ENCODE results near the gene SZRD1. TPM values are rescaled to one million over a fixed set of nuclear protein-coding genes. Genes with fewer than 3 reads are reported as not detected.

SZRD1 gene
- total and polyA plus RNA-seq, 3 donors from 2014 or later, result 47.8 to 88.5 (median 57.9) TPM

- H3K9me3 ChIP-seq, result no peaks in the 10 kb centered on the region
- WGBS, 2 donors, result 82 to 84% methylated on average over 3 of the region's 3 CpGs
These were observed 63.6 kb downstream of the SZRD1 start for GRCh38 chr1:16430606-16431005.

GRCh38 chr1:16433030-16433429 is 66.0 kb downstream of the SZRD1 start:
- Histone ChIP-seq H3K36me3 (ENCODE audit: low read depth, missing control alignments) (no peaks in the 10 kb centered on the region), H3K9me3 (no peaks in the 10 kb centered on the region), H3K27me3 (no peaks in the 10 kb centered on the region), H3K4me3 (no peak overlapping the region), H3K4me1 (no peaks in the 10 kb centered on the region), H3K27ac (no peak overlapping the region)
- no peak for TF ChIP-seq POLR2A (IDR thresholded peaks at IDR 0.05)
- intact Hi-C loops (cut with DNase I; ENCODE audit: low total_unique reads), result no loop called here
- 74 to 78% methylated on average over 9 of the region's 9 CpGs for WGBS, 2 donors
- no peak for DNase-seq

More at GRCh38 chr1:16430606-16431005, 63.6 kb downstream of the SZRD1 start:
- Histone ChIP-seq H3K27me3 (no peaks in the 10 kb centered on the region), H3K36me3 (ENCODE audit: low read depth, missing control alignments) (no peaks in the 10 kb centered on the region), H3K27ac (no peak overlapping the region), H3K4me1 (no peaks in the 10 kb centered on the region), H3K4me3 (no peak overlapping the region)
- intact Hi-C loops (cut with DNase I; ENCODE audit: low total_unique reads), result no loop called here
- DNase-seq, result no peak
- TF ChIP-seq POLR2A (IDR thresholded peaks at IDR 0.05) (no peak), CTCF (IDR thresholded peaks at IDR 0.05) (no peak)

- no peaks in the 10 kb centered on the region for H3K9me3 ChIP-seq
- H3K27me3 ChIP-seq, result no peaks in the 10 kb centered on the region
- WGBS, 2 donors, result 93 to 94% methylated on average over 4 of the region's 4 CpGs
- TF ChIP-seq CTCF (IDR thresholded peaks at IDR 0.05) (no peak), POLR2A (IDR thresholded peaks at IDR 0.05) (no peak)
- no peaks in the 10 kb centered on the region for H3K36me3 ChIP-seq (ENCODE audit: low read depth, missing control alignments)
- H3K4me1 ChIP-seq, result no peaks in the 10 kb centered on the region
- intact Hi-C loops (cut with DNase I; ENCODE audit: low total_unique reads), result no loop called here
- H3K4me3 ChIP-seq, result no peak overlapping the region
- DNase-seq, result no peak
- no peak overlapping the region for H3K27ac ChIP-seq
These were observed 67.0 kb downstream of the SZRD1 start for GRCh38 chr1:16434007-16434406.

- DNase-seq, result no peak
These were observed 67.5 kb downstream of the SZRD1 start for GRCh38 chr1:16434501-16434900.

GRCh38 chr1:16436946-16437474 is 70.0 kb downstream of the SZRD1 start, which contains the start of gene SPATA21:
TSS of gene SPATA21 (minus strand) at chr1:16437424. CDS start at chr1:16431371, 6,053 bp downstream.
- 81 to 83% methylated on average over 3 of the region's 3 CpGs for WGBS, 2 donors
- H3K27me3 ChIP-seq, result no peaks in the 10 kb centered on the region
- H3K9me3 ChIP-seq, result no peaks in the 10 kb centered on the region
- peaks cover 3% of the 10 kb centered on the region for H3K4me1 ChIP-seq
- H3K36me3 ChIP-seq (ENCODE audit: low read depth, missing control alignments), result no peaks in the 10 kb centered on the region
- no peak within 1 kb of the TSS for H3K27ac ChIP-seq
- intact Hi-C loops (cut with DNase I; ENCODE audit: low total_unique reads), result no loop called here
- TF ChIP-seq CTCF (IDR thresholded peaks at IDR 0.05) (no peak), POLR2A (IDR thresholded peaks at IDR 0.05) (no peak)
- H3K4me3 ChIP-seq, result no peak within 1 kb of the TSS
- DNase-seq, result no peak

More at GRCh38 chr1:16434501-16434900, 67.5 kb downstream of the SZRD1 start:
- no peak for TF ChIP-seq CTCF (IDR thresholded peaks at IDR 0.05)
- TF ChIP-seq POLR2A (IDR thresholded peaks at IDR 0.05), result no peak
- Histone ChIP-seq H3K36me3 (ENCODE audit: low read depth, missing control alignments) (no peaks in the 10 kb centered on the region), H3K9me3 (no peaks in the 10 kb centered on the region), H3K27ac (no peak overlapping the region), H3K4me3 (no peak overlapping the region), H3K4me1 (no peaks in the 10 kb centered on the region), H3K27me3 (no peaks in the 10 kb centered on the region)
- WGBS, 2 donors, result 61 to 64% methylated on average over 2 of the region's 2 CpGs
- intact Hi-C loops (cut with DNase I; ENCODE audit: low total_unique reads), result no loop called here
